ENCODE measurements around the gene MPPED2. TPM values are rescaled to one million over a fixed set of nuclear protein-coding genes. Genes with fewer than 3 reads are reported as not detected.

The MPPED2 gene
- total RNA-seq, 1 experiment from 2014 or later, result 3.7 TPM

- in situ Hi-C loops (cut with HindIII; ENCODE audit: low pct_unique_long_range_greater_than_20kb, low sequenced_read_pairs), result no loop called here
Measured at GRCh38 chr11:30451626-30452025, 134.5 kb downstream of the MPPED2 start.

GRCh38 chr11:30451167-30451566 lies 135.0 kb downstream of the MPPED2 start:
- in situ Hi-C loops (cut with HindIII; ENCODE audit: low pct_unique_long_range_greater_than_20kb, low sequenced_read_pairs), result no loop called here

More at GRCh38 chr11:30451626-30452025, 134.5 kb downstream of the MPPED2 start:
- no peak for DNase-seq (ENCODE audit: low read depth, low spot score)

GRCh38 chr11:30447058-30447640 lies 139.0 kb downstream of the MPPED2 start:
- in situ Hi-C loops (cut with HindIII; ENCODE audit: low pct_unique_long_range_greater_than_20kb, low sequenced_read_pairs), result no loop called here

More at GRCh38 chr11:30451167-30451566, 135.0 kb downstream of the MPPED2 start:
- DNase-seq (ENCODE audit: low read depth, low spot score), result no peak

GRCh38 chr11:30446520-30446919 lies 139.6 kb downstream of the MPPED2 start:
- no peak for DNase-seq (ENCODE audit: low read depth, low spot score)
- in situ Hi-C loops (cut with HindIII; ENCODE audit: low pct_unique_long_range_greater_than_20kb, low sequenced_read_pairs), result no loop called here

More at GRCh38 chr11:30447058-30447640, 139.0 kb downstream of the MPPED2 start:
- DNase-seq (ENCODE audit: low read depth, low spot score), result no peak

- DNase-seq (ENCODE audit: low read depth, low spot score), result peak; percentile 11
- in situ Hi-C loops (cut with HindIII; ENCODE audit: low pct_unique_long_range_greater_than_20kb, low sequenced_read_pairs), result no loop called here
Measured at GRCh38 chr11:30445056-30445455, 141.1 kb downstream of the MPPED2 start.

- in situ Hi-C loops (cut with HindIII; ENCODE audit: low pct_unique_long_range_greater_than_20kb, low sequenced_read_pairs), result no loop called here
- DNase-seq (ENCODE audit: low read depth, low spot score), result no peak
Measured at GRCh38 chr11:30440510-30440909, 145.6 kb downstream of the MPPED2 start.

- DNase-seq (ENCODE audit: low read depth, low spot score), result no peak
- in situ Hi-C loops (cut with HindIII; ENCODE audit: low pct_unique_long_range_greater_than_20kb, low sequenced_read_pairs), result no loop called here
Measured at GRCh38 chr11:30436801-30437200, 149.4 kb downstream of the MPPED2 start.

GRCh38 chr11:30435488-30435887 lies 150.7 kb downstream of the MPPED2 start:
- no peak for DNase-seq (ENCODE audit: low read depth, low spot score)
- in situ Hi-C loops (cut with HindIII; ENCODE audit: low pct_unique_long_range_greater_than_20kb, low sequenced_read_pairs), result no loop called here

- DNase-seq (ENCODE audit: low read depth, low spot score), result no peak
- in situ Hi-C loops (cut with HindIII; ENCODE audit: low pct_unique_long_range_greater_than_20kb, low sequenced_read_pairs), result no loop called here
Measured at GRCh38 chr11:30434901-30435300, 151.3 kb downstream of the MPPED2 start.

- in situ Hi-C loops (cut with HindIII; ENCODE audit: low pct_unique_long_range_greater_than_20kb, low sequenced_read_pairs), result no loop called here
- DNase-seq (ENCODE audit: low read depth, low spot score), result no peak
Measured at GRCh38 chr11:30433831-30434230, 152.3 kb downstream of the MPPED2 start.

GRCh38 chr11:30432716-30433115 lies 153.4 kb downstream of the MPPED2 start:
- in situ Hi-C loops (cut with HindIII; ENCODE audit: low pct_unique_long_range_greater_than_20kb, low sequenced_read_pairs), result no loop called here
- no peak for DNase-seq (ENCODE audit: low read depth, low spot score)

- in situ Hi-C loops (cut with HindIII; ENCODE audit: low pct_unique_long_range_greater_than_20kb, low sequenced_read_pairs), result no loop called here
- DNase-seq (ENCODE audit: low read depth, low spot score), result no peak
Measured at GRCh38 chr11:30432178-30432577, 154.0 kb downstream of the MPPED2 start.

GRCh38 chr11:30431127-30431814 lies 154.9 kb downstream of the MPPED2 start:
- in situ Hi-C loops (cut with HindIII; ENCODE audit: low pct_unique_long_range_greater_than_20kb, low sequenced_read_pairs), result no loop called here

GRCh38 chr11:30429550-30429949 lies 156.6 kb downstream of the MPPED2 start:
- DNase-seq (ENCODE audit: low read depth, low spot score), result no peak

More at GRCh38 chr11:30431127-30431814, 154.9 kb downstream of the MPPED2 start:
- DNase-seq (ENCODE audit: low read depth, low spot score), result no peak

GRCh38 chr11:30426781-30427180 lies 159.4 kb downstream of the MPPED2 start:
- in situ Hi-C loops (cut with HindIII; ENCODE audit: low pct_unique_long_range_greater_than_20kb, low sequenced_read_pairs), result no loop called here

More at GRCh38 chr11:30429550-30429949, 156.6 kb downstream of the MPPED2 start:
- in situ Hi-C loops (cut with HindIII; ENCODE audit: low pct_unique_long_range_greater_than_20kb, low sequenced_read_pairs), result no loop called here

GRCh38 chr11:30424844-30425243 lies 161.3 kb downstream of the MPPED2 start:
- peak; percentile 99 for DNase-seq (ENCODE audit: low read depth, low spot score)
- in situ Hi-C loops (cut with HindIII; ENCODE audit: low pct_unique_long_range_greater_than_20kb, low sequenced_read_pairs), result no loop called here

More at GRCh38 chr11:30426781-30427180, 159.4 kb downstream of the MPPED2 start:
- DNase-seq (ENCODE audit: low read depth, low spot score), result peak; percentile 48

GRCh38 chr11:30424321-30424720 lies 161.8 kb downstream of the MPPED2 start:
- in situ Hi-C loops (cut with HindIII; ENCODE audit: low pct_unique_long_range_greater_than_20kb, low sequenced_read_pairs), result no loop called here
- DNase-seq (ENCODE audit: low read depth, low spot score), result no peak

GRCh38 chr11:30423886-30424285 lies 162.3 kb downstream of the MPPED2 start:
- no peak for DNase-seq (ENCODE audit: low read depth, low spot score)
- in situ Hi-C loops (cut with HindIII; ENCODE audit: low pct_unique_long_range_greater_than_20kb, low sequenced_read_pairs), result no loop called here

GRCh38 chr11:30423279-30423648 lies 162.9 kb downstream of the MPPED2 start:
- in situ Hi-C loops (cut with HindIII; ENCODE audit: low pct_unique_long_range_greater_than_20kb, low sequenced_read_pairs), result no loop called here
- no peak for DNase-seq (ENCODE audit: low read depth, low spot score)
